Dedifferentiated amniotic fluid mesenchymal stem cell (primary cell): ENCODE measurements around the gene ATG3.
"Not testable (repeated sequence)": the region's sequence is repeated elsewhere in the genome, so short reads cannot be mapped to it uniquely, and the experiment has no call there.

ENCODE experiments used
- DNase-seq: peaks from one replicate; pipeline ENCODE4 v3.0.0-alpha.2; 2016; ENCODE audit errors: extremely low spot score

The ATG3 gene

DNA sequence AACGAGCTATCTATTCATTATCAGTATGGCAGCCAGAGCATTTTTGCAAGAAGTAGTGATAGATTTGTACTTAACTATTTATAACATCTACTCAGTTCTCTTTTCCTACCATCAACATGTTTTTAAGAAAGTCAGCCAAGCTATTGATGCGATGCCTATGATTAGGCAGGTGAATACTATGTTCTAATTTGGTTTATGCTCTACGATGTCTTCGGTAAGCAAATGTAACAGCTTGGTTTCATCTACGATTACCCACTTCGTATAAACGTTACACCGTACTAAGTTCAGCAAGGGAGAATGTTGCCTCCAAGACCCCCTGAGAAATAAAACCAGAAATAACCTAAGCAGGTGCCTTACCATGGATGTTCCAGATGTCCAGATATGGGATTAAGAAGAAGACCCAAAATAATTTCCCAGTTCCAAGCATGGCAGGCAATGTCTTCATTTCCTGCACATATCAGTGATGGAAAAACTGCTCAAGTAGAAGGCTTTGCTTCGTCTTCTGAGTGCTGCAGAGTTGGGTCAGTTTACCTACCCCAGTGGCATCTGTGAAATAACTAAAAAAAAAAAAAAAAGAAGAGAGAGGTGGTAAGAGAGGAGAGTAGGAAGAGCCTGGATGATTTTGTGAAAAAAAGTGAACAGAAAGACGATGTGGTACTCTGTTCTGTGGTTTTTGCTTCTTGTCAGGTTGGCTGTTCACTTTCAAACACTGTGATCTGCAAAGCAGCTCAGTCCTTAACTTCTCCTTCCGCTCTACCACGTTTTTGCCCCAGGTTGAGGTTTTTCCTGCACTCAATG is 62.6 kb downstream of the ATG3 start, which contains the start of gene BTLA:
Gene BTLA, minus strand, starts transcription at position 559 of the 798 bp plus-strand sequence. Its CDS starts 114 bp downstream, at position 445.
- DNase-seq, result no peak

DNA sequence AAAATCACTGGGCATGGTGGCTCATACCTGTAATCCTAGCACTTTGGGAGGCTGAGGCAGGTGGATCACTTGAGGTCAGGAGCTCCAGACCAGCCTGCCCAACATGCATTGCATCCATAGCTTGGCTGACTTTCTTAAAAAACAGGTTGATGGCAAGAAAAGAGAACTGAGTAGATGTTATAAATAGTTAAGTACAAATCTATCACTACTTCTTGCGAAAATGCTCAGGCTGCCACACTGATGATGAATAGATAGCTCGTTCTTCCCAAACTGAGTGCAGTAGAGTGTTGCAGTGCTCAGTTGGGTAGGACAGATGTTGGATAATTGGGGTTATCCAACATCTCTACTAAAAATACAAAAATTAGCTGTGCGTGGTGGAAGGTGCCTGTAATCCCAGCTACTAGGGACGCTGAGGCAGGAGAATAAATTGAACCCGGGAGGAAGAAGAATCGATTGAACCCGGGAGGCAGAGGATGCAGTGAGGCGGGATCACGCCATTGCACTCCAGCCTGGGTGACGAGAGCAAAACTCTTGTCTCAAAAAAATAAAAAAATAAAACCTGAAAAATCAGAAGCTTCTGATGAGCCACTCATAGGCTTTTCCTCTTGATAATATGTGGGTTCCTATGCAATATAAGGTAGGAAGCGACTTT is 63.7 kb downstream of the ATG3 start:
- no peak for DNase-seq

DNA sequence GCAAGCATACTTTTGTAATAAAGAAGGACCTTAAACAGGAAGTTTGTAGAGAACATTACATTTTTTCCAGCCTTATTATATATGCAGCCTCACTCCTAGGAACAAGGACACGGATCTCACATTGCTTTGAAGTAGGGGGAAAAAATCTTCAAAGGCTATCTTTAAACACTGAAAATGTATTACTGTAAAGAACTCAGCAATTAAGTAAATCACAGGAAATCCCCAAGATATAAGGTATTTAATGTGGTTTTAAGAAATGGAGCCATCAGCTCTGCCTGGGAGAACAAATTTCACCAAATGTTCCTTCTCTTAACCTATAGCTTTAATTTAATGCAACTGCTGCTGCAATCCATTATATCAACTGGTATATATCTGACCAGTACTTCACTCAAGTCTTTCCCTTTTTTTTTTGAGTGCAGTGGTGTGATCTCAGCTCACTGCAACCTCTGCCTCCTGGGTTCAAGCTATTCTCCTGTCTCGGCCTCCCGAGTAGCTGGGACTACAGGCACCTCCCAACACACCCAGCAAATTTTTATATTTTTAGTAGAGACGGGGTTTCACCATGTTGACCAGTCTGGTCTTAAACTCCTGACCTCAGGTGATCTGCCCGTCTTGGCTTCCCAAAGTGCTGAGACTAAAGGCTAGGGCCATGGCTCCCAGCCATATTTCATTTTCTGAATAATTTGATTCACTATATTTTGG is 65.2 kb downstream of the ATG3 start:
- DNase-seq, result no peak

DNA sequence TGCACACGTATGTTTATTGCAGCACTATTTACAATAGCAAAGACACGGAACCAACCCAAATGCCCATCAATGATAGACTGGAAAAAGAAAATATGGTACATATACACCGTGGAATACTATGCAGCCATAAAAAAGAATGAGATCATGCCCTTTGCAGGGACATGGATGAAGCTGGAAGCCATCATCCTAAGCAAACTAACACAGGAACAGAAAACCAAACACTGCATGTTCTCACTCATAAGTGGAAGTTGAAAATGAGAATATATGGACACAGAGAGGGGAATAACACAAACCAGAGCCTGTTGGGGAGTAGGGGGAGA is 67.4 kb downstream of the ATG3 start:
- DNase-seq, result not testable (repeated sequence)

DNA sequence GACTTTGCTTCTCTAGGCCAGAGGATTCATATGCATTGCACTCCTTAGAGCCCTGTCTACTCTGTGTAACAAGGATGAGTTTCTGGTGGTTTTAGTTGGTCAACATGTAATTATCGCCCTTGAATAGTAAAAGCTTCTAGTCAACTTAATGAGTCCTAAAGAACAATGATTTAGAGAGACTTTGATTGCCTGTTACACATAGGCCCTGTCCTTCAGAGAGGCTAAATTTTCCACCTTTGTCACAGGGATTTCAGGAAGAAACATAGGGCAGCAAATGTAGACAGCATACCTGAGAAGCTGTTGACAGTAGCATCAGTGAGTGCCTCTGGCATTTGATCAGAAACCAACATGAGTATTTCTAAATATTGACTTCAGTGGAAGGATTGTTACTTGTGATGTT is 69.6 kb downstream of the ATG3 start:
- DNase-seq, result no peak

DNA sequence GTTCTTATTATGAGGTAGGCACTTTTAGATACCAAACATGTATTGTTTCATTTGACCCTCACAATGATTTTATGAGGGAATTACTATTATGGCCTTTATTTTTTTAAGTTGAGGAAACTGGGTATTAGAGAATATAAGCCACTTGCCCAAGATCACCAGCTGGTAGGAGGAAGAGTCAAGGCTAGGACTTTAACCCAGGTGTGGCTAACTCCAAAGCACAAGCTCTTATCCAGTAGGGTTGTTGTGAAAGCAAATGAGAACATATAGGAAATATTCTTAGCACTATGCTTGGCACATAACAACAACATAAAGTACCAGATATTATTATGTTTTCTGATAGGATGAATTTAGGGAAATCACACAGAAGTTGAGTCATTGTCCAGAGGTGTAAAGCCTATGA is 70.4 kb downstream of the ATG3 start:
- DNase-seq, result no peak

DNA sequence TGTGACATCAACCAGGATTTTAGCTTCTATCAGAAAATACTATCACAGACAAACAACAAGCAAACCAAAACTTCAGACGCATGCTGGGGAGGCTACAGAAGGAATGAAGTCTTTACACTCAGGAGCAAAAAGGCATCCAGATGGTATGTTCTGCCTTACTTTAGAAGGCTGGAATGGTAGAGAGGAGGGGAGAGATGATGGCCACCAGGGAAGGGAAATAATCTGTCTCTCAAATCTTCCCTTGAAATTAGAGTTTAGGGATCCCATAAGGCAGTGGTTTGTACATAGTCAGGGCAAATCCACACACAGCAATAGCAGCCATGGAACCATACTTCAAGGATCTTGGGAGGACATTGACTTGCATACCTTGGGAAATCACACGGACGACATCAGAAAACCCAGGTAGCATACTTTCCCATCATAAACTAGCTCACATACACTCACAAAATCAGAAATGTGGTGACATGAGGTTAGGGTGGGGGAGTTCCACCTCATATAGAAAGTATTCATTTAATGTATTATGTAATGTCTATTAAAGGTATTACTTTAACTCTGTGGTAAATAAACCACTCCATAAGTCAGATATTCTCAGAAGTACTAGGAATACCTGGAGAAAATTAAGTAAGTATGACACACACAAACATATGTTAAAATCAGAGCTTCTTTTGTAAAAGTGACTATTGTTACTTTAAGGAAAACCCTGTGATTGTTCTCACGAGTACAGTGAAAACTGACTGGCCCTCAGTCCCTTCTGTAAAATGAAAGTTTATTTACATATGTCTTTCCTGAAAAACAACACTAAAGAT is 71.9 kb downstream of the ATG3 start:
- no peak for DNase-seq

DNA sequence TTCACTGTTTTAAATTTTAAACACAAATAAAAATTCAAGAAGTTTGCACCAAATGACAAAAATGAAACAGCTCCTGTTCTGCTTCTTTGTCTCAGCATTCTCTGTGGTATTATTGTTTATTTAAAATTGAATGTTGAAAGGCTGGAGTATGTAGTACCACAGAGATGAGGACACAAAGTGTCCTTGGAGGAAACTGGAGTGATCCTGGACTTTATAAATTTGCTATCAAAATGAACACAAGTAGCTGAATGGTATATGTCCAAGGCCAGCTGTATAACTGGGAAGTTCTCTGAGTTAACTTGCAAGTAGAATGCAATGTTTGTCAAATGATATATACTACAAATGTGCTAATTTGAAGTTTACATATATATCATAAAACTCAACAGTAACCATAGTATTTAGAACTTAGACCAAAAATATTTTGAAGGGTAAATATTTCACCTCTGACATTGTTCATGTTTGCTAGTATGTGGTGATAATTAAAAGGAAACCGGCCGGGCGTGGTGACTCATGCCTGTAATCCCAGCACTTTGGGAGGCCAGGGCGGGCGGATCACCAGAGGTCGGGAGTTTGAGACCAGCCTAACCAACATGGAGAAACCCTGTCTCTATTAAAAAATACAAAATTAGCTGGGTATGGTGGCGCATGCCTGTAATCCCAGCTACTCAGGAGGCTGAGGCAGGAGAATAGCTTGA is 74.8 kb downstream of the ATG3 start:
- DNase-seq, result no peak

DNA sequence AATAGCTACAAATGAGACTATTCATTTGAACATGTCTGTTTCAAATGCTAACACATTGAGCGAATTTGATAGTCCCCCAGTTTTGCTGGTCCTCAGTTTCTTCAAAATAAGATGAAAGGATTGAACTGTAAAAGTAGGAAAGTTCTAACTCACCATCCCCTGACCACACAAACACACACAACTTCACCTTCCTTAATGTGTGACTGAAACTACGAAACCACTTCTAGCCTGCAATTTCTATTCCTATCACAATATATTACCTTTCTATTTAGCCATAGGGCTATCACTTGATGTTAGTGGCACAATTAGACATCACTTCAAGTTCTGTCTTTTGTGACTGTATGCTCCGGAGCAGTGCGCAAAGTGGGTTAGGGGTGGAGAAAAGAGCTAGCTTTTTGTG is 77.4 kb downstream of the ATG3 start:
- no peak for DNase-seq

DNA sequence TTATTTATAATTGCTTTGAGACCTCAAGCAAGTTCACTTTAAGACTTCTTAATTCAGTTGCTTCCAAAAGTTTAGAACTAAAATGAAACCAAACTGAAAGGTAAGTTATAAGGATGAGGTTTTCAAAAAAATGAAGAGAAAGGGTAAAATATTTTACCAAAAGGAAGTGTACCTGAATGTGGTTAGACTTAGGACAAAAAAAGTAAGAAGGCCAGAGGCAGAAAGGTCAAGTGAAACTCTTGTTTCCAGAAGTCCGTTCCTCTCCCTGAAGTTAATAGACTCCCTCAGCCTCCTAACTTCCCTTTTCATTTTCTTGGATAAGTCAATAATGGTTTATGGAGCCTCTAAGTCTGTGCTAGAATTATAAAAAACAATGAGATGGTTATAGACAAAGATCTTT is 79.1 kb downstream of the ATG3 start:
- DNase-seq, result no peak
